Measurements from ENCODE around the gene JOSD1. TPM values are rescaled to one million over a fixed set of nuclear protein-coding genes. Genes with fewer than 3 reads are reported as not detected.
A peak's percentile ranks its signal among the peaks of the same experiment; 100 is the strongest.

Gene JOSD1
- total and polyA plus RNA-seq, 10 of the 15 experiments (the other 5 are each of a cell fraction or from before 2014, with no cell fraction given) = 6.2 to 54.6 (median 40.5) TPM

DNA sequence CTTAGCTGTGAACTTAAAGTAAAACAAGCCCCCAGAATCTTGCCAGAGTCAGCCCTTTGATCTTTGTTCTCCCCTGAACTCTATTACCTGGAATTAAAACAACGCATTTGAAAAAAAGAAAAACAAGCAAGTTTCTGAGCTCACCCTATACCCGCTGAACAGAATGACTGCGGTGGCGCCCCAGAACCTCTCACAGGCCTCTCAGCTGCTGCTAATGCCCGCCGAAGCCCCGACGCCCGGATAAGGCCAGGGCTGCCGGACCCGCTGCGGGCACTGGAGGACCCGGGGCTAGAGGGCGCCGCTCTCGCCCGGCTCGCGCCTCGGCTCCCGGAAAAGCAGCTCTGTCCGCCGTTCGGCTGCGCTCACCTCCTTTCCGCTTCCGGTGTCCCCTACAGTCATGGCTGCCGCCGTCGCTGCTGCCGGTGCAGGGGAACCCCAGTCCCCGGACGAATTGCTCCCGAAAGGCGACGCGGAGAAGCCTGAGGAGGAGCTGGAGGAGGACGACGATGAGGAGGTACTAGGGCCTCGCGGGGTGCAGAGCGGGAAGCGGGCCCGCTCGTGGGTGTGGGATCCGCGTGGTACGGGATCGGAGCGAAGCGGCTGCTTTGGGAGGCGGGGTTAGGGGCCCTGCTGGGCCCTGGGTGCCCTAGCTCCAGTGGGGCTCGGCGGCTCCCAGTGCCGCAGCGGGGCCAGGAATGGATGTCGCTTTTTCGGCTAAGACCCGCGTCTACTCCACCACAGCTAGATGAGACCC lies 19.0 kb downstream of the JOSD1 start, which contains the start of gene TOMM22 (continued):
- TF ChIP-seq ZBTB33 (IDR thresholded peaks at IDR 0.05) (peak; percentile 66; the same call in 1 of the 2 replicates), POLR2A (IDR thresholded peaks at IDR 0.05; ENCODE audit: low read depth, low read length) (peak; percentile 99), BCL11A (IDR thresholded peaks at IDR 0.05; ENCODE audit: low read depth, low read length) (no peak), TCF12 (IDR thresholded peaks at IDR 0.05; ENCODE audit: low read depth, low read length) (peak; percentile 40; the same call in 1 of the 2 replicates), CHD2 (IDR thresholded peaks at IDR 0.05; ENCODE audit: borderline replicate concordance, low read depth, low read length) (0 out of 2 replicates have a peak, but pooled peaks have one; percentile 53), MYC (IDR thresholded peaks at IDR 0.05; ENCODE audit: insufficient read depth, insufficient read length, insufficient replicate concordance, low read length, severe bottlenecking) (peak; percentile 89), KAT2A (conservative IDR thresholded peaks at IDR 0.05; ENCODE audit: control insufficient read depth, low read depth, low read length) (no peak), FOXM1 (IDR thresholded peaks at IDR 0.05; ENCODE audit: low read depth, low read length) (0 out of 2 replicates have a peak, but pooled peaks have one; percentile 55), HDAC6 (IDR thresholded peaks at IDR 0.05; ENCODE audit: unreplicated experiment) (no peak), SMAD1 (IDR thresholded peaks at IDR 0.05; ENCODE audit: low read depth, partially characterized antibody) (peak; percentile 53), NBN (IDR thresholded peaks at IDR 0.05) (peak; percentile 92), ZBED1 (IDR thresholded peaks at IDR 0.05; ENCODE audit: borderline replicate concordance) (peak; percentile 42; the same call in 1 of the 2 replicates), GATAD2B (conservative IDR thresholded peaks at IDR 0.05; ENCODE audit: low read depth) (peak; percentile 71), RUNX3 (IDR thresholded peaks at IDR 0.05; ENCODE audit: low read length) (peak; percentile 79), SREBF1 (IDR thresholded peaks at IDR 0.05; ENCODE audit: low read length) (peak; percentile 42; the same call in 1 of the 2 replicates), TARDBP (IDR thresholded peaks at IDR 0.05; ENCODE audit: borderline replicate concordance) (peak; percentile 62), ZNF274 (IDR thresholded peaks at IDR 0.05; ENCODE audit: insufficient read depth, insufficient read length) (no peak)
- TF ChIP-seq, protein P1, sequence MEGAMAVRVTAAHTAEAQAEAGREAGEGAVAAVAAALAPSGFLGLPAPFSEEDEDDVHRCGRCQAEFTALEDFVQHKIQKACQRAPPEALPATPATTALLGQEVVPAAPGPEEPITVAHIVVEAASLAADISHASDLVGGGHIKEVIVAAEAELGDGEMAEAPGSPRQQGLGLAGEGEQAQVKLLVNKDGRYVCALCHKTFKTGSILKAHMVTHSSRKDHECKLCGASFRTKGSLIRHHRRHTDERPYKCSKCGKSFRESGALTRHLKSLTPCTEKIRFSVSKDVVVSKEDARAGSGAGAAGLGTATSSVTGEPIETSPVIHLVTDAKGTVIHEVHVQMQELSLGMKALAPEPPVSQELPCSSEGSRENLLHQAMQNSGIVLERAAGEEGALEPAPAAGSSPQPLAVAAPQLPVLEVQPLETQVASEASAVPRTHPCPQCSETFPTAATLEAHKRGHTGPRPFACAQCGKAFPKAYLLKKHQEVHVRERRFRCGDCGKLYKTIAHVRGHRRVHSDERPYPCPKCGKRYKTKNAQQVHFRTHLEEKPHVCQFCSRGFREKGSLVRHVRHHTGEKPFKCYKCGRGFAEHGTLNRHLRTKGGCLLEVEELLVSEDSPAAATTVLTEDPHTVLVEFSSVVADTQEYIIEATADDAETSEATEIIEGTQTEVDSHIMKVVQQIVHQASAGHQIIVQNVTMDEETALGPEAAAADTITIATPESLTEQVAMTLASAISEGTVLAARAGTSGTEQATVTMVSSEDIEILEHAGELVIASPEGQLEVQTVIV (IDR thresholded peaks at IDR 0.05; ENCODE audit: borderline replicate concordance, partially characterized antibody) = peak; percentile 62
- TF ChIP-seq, protein P2, sequence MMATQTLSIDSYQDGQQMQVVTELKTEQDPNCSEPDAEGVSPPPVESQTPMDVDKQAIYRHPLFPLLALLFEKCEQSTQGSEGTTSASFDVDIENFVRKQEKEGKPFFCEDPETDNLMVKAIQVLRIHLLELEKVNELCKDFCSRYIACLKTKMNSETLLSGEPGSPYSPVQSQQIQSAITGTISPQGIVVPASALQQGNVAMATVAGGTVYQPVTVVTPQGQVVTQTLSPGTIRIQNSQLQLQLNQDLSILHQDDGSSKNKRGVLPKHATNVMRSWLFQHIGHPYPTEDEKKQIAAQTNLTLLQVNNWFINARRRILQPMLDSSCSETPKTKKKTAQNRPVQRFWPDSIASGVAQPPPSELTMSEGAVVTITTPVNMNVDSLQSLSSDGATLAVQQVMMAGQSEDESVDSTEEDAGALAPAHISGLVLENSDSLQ (IDR thresholded peaks at IDR 0.05) = peak; percentile 65
- TF ChIP-seq, protein P3, sequence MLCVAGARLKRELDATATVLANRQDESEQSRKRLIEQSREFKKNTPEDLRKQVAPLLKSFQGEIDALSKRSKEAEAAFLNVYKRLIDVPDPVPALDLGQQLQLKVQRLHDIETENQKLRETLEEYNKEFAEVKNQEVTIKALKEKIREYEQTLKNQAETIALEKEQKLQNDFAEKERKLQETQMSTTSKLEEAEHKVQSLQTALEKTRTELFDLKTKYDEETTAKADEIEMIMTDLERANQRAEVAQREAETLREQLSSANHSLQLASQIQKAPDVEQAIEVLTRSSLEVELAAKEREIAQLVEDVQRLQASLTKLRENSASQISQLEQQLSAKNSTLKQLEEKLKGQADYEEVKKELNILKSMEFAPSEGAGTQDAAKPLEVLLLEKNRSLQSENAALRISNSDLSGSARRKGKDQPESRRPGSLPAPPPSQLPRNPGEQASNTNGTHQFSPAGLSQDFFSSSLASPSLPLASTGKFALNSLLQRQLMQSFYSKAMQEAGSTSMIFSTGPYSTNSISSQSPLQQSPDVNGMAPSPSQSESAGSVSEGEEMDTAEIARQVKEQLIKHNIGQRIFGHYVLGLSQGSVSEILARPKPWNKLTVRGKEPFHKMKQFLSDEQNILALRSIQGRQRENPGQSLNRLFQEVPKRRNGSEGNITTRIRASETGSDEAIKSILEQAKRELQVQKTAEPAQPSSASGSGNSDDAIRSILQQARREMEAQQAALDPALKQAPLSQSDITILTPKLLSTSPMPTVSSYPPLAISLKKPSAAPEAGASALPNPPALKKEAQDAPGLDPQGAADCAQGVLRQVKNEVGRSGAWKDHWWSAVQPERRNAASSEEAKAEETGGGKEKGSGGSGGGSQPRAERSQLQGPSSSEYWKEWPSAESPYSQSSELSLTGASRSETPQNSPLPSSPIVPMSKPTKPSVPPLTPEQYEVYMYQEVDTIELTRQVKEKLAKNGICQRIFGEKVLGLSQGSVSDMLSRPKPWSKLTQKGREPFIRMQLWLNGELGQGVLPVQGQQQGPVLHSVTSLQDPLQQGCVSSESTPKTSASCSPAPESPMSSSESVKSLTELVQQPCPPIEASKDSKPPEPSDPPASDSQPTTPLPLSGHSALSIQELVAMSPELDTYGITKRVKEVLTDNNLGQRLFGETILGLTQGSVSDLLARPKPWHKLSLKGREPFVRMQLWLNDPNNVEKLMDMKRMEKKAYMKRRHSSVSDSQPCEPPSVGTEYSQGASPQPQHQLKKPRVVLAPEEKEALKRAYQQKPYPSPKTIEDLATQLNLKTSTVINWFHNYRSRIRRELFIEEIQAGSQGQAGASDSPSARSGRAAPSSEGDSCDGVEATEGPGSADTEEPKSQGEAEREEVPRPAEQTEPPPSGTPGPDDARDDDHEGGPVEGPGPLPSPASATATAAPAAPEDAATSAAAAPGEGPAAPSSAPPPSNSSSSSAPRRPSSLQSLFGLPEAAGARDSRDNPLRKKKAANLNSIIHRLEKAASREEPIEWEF (IDR thresholded peaks at IDR 0.05; ENCODE audit: insufficient replicate concordance, low read depth, low read length) = no peak
